ENCODE measurements around the gene CACNA1D.

- TF ChIP-seq, protein P1, sequence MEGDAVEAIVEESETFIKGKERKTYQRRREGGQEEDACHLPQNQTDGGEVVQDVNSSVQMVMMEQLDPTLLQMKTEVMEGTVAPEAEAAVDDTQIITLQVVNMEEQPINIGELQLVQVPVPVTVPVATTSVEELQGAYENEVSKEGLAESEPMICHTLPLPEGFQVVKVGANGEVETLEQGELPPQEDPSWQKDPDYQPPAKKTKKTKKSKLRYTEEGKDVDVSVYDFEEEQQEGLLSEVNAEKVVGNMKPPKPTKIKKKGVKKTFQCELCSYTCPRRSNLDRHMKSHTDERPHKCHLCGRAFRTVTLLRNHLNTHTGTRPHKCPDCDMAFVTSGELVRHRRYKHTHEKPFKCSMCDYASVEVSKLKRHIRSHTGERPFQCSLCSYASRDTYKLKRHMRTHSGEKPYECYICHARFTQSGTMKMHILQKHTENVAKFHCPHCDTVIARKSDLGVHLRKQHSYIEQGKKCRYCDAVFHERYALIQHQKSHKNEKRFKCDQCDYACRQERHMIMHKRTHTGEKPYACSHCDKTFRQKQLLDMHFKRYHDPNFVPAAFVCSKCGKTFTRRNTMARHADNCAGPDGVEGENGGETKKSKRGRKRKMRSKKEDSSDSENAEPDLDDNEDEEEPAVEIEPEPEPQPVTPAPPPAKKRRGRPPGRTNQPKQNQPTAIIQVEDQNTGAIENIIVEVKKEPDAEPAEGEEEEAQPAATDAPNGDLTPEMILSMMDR (IDR thresholded peaks at IDR 0.05; ENCODE audit: low read depth, low read length), result no peak
- TF ChIP-seq EZH2phosphoT487 (IDR thresholded peaks at IDR 0.05; ENCODE audit: low read depth), result no peak
Observed at GRCh38 chr3:53506763-53507145, 12.3 kb downstream of the CACNA1D start.

All from OCI-LY3 (cell line).